Ovary (tissue), 3 donors: ENCODE measurements around the gene PRMT3.

ENCODE experiments used
- CTCF ChIP-seq, 3 donors: fragments of 450-650 bp in 2 of 3; fragments of 200-600 bp in 1 of 3; IDR thresholded peaks; one replicate each; pipeline versions ENCODE4 v1.5.1 to v1.8.0; 2016 to 2022; ENCODE audit warnings: antibody characterized with exemption in 3 of 3, mild to moderate bottlenecking in 1 of 3
- POLR2A ChIP-seq: fragments of 450-650 bp; IDR thresholded peaks from one replicate; pipeline ENCODE4 v1.6.1; 2017; ENCODE audit warnings: antibody characterized with exemption, mild to moderate bottlenecking, moderate library complexity
- donor health status: DM: no; HTN: no; CAD: no.

- TF ChIP-seq CTCF (IDR thresholded peaks at IDR 0.05) (no peak), POLR2A (no peak)
These were observed 11.3 kb upstream of the PRMT3 start for GRCh38 chr11:20376162-20376730.
